Coronary artery (tissue), 2 donors: ENCODE results near the gene HIGD1C.
"Not testable (repeated sequence)": the region's sequence is repeated elsewhere in the genome, so short reads cannot be mapped to it uniquely, and the experiment has no call there.

Experiments used
- DNase-seq: peaks from one replicate; pipeline ENCODE4 v3.0.0-alpha.2; 2017; ENCODE audit warnings: low spot score
- H3K27ac ChIP-seq, 2 donors: fragments of 200-600 bp; sonication (generic); one replicate each; pipeline ENCODE4 v1.5.1; 2016 to 2019
- H3K4me3 ChIP-seq: fragments of 200-600 bp; sonication (generic); 2 replicates; pipeline ENCODE4 v1.5.1; 2016; ENCODE audit warnings: mild to moderate bottlenecking, moderate library complexity
- TF ChIP-seq, protein P1 (sequence below): fragments of 200-600 bp; sonication (generic); IDR thresholded peaks from one replicate; pipeline ENCODE4 v1.5.1; 2019; ENCODE audit warnings: antibody characterized with exemption

Gene HIGD1C

DNA sequence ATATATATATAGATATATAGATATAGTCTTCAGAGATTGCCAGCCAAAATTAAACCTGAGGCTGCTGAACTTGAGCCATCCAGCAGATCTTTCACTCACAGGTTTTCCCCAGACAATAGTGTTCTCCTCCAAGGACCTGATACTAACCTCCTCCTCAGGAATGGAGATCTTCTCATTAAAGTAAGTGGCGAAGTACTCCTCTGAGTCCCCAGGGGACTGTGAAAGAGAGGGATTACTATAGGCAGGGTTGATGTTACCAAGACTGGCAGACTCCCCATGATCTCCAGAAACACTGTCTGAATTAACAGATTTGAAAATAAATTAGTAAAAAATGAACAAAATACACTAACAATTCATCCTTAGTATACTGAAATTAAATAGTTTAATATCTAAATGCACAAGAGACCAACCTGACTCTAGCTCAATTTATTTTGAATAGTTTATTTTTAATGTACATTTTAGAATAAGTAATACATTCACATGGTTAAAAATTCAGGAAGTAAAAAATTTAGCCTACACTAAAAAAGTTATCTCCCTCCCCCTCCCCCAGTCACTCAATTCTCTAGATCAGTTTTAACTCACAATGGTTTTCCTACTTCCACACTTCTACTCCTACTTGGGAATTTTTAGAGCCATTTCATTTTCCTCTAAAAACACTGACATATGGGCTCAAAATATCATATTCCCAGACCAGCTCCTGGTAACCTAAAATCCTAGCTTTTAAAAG lies 56.1 kb downstream of the HIGD1C start:
- Histone ChIP-seq H3K27ac (peak overlapping the region in 1 of 2 donors; percentile 63), H3K4me3 (no peak overlapping the region)
- no peak for DNase-seq
- TF ChIP-seq, protein P1, sequence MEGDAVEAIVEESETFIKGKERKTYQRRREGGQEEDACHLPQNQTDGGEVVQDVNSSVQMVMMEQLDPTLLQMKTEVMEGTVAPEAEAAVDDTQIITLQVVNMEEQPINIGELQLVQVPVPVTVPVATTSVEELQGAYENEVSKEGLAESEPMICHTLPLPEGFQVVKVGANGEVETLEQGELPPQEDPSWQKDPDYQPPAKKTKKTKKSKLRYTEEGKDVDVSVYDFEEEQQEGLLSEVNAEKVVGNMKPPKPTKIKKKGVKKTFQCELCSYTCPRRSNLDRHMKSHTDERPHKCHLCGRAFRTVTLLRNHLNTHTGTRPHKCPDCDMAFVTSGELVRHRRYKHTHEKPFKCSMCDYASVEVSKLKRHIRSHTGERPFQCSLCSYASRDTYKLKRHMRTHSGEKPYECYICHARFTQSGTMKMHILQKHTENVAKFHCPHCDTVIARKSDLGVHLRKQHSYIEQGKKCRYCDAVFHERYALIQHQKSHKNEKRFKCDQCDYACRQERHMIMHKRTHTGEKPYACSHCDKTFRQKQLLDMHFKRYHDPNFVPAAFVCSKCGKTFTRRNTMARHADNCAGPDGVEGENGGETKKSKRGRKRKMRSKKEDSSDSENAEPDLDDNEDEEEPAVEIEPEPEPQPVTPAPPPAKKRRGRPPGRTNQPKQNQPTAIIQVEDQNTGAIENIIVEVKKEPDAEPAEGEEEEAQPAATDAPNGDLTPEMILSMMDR = no peak

DNA sequence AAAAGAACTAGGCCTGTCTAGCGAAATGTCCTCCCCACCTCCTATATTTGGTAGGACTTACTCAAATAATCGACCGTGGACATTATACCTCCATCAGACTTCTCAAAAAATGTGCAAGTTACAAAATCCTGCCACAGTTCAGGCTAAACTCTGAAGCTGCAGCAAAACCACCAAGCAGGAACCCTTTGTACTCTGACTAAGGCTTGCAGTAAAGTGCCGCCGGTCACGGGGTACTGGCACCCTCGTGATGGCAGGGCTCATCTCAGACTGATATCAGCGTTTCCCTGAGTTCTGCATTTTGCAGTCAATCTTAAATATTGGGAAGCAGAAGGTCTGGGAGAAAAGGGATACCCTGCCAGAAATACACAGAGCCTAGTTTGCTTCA lies 56.7 kb downstream of the HIGD1C start:
- TF ChIP-seq, protein P1 = no peak
- DNase-seq = no peak
- no peak overlapping the region for H3K4me3 ChIP-seq
- H3K27ac ChIP-seq = peak overlapping the region in 1 of 2 donors; percentile 41

DNA sequence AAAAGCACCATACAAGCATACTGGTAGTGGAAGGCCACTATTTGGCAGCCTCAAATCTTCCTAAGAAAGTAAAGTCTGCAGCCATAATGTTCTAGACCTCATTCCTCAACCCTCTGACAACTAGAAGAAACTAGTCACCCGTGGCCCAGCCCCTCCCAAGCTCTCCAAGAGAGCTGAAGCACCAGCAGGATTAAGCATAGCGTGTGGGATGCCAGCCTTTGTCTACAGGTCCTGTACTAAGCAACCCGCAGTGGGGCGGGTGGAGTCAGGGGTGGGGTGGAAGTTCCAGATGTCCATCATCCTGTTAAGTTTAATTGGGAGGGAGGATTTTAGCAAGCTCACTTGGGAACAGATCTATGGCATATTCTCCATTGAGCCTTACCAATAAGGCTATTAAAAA lies 59.6 kb downstream of the HIGD1C start:
- H3K4me3 ChIP-seq = no peak overlapping the region
- TF ChIP-seq, protein P1 = no peak
- no peak for DNase-seq
- no peak overlapping the region for H3K27ac ChIP-seq

DNA sequence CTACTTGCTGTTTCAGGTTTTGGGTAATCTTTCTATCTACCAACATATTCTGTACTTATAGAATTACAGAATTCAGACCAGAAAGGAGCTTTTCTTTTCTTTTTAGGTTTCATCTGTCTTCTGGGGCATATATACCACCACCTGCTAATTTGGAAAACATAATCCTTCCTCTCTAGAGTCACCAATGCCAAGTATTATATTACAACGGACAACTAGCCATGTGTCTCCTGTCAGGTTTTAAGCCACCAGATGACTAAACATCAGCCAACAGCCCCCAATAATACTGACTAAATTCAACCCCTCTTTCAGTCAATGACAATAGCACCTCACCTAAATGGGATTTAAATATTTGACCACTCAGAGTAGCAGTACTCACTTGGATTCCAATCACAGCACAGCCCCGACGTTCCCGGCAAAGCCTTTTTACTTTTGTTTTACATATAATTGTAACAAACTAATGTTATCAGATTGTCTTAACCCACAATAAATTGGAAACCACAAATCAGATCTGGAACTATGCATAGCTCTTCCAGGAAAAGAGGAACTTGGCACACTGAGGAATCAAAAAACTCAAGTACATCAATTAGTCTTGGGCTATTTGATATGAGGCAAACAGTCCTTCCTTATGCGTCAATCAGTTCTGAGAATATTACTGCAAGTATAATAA lies 60.4 kb downstream of the HIGD1C start:
- Histone ChIP-seq H3K4me3 (no peak overlapping the region), H3K27ac (no peak overlapping the region)
- no peak for DNase-seq
- TF ChIP-seq, protein P1 = no peak

DNA sequence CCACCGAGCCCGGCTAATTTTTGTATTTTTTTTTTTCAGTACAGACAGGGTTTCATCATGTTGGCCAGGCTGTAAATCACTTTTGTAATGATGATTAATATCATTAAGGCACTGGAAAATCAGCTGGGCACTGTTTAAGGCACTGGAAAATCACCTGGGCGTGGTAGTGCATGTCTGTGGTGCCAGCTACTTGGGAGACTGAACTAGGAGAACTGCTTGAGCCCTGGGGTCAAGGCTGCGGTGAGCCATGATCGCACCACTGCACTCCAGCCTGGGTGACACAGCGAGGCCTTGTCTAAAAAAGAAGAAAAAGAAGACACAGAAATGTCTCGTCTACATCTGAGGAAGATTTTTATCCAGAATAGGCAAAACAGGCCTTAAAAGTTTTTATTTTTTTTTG lies 61.1 kb downstream of the HIGD1C start:
- Histone ChIP-seq H3K27ac (no peak overlapping the region), H3K4me3 (no peak overlapping the region)
- no peak for DNase-seq
- TF ChIP-seq, protein P1 = no peak

DNA sequence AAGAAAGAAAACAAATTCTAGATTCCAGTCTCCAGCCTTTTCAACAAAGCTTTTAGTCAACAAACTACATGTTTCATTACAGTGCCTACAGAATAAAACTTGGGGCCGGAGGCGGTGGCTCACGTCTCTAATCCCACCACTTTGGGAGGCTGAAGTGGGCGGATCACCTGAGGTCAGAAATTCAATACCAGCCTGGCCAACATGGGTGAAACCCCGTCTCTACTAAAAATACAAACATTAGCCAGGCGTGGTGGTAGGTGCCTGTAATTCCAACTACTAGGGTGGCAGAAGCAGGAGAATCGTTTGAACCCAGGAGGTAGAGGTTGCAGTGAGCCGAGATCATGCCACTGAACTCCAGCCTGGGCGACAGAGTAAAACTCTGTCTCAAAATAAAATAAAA lies 62.1 kb downstream of the HIGD1C start:
- not testable (repeated sequence) for H3K4me3 ChIP-seq, H3K27ac ChIP-seq, DNase-seq

DNA sequence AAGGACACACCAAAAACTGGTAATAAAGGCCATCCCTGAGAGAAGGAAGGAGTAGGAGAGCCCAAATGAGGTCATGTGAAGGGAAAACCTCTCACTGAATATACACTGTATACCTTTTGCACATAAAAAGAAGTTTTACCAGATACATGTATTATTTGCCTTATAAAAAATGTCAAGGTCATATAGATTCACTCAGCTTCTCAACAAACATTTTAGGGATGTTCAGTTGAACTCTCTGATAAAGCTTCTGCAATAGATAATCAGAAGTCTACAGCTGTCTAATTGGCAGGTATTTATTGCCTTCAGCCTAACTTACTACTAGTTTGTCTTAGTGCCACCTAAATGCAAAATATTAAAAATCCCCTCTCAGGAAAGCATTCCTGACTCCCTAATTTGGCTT lies 65.1 kb downstream of the HIGD1C start:
- no peak overlapping the region for H3K4me3 ChIP-seq
- H3K27ac ChIP-seq = no peak overlapping the region
- no peak for DNase-seq
- TF ChIP-seq, protein P1 = no peak
